Lower lobe of right lung (tissue), 2 donors: ENCODE data around the gene LILRB3. TPM values are rescaled to one million over a fixed set of nuclear protein-coding genes. Genes with fewer than 3 reads are reported as not detected.
A peak's percentile ranks its signal among the peaks of the same experiment; 100 is the strongest.
"Not testable (repeated sequence)": the region's sequence is repeated elsewhere in the genome, so short reads cannot be mapped to it uniquely, and the experiment has no call there.

Experiments
- ATAC-seq, 2 donors: fragments of 200-7000 bp; cut with Tn5 transposase; one replicate each; pipeline ENCODE4 v1.9.1; 2020 to 2022; ENCODE audit warnings: mild to moderate bottlenecking in 2 of 2, moderate library complexity in 2 of 2
- DNase-seq: peaks from one replicate; pipeline ENCODE4 v3.0.0-alpha.2; 2020
- H3K27ac ChIP-seq: fragments of 200-600 bp; one replicate; pipeline ENCODE4 v1.8.0; 2022
- H3K27me3 ChIP-seq: fragments of 200-600 bp; one replicate; pipeline ENCODE4 v1.8.0; 2022; ENCODE audit warnings: low read depth
- H3K36me3 ChIP-seq: fragments of 200-600 bp; one replicate; pipeline ENCODE4 v1.8.0; 2022; ENCODE audit warnings: mild to moderate bottlenecking
- H3K4me1 ChIP-seq: fragments of 200-600 bp; one replicate; pipeline ENCODE4 v1.8.0; 2022
- H3K4me3 ChIP-seq: fragments of 200-600 bp; one replicate; pipeline ENCODE4 v1.8.0; 2022; ENCODE audit warnings: mild to moderate bottlenecking
- H3K9me3 ChIP-seq: fragments of 200-600 bp; one replicate; pipeline ENCODE4 v1.8.0; 2022
- CTCF ChIP-seq: fragments of 200-600 bp; IDR thresholded peaks from one replicate; pipeline ENCODE4 v1.8.0; 2022; ENCODE audit warnings: antibody characterized with exemption, mild to moderate bottlenecking
- intact Hi-C: fragments of 100-400 bp; cut with DNase I; formaldehyde crosslinking; loops from one replicate; pipeline ENCODE4 v1.11.0; 2022
- total RNA-seq: library from RNA; stranded (reverse); fragmentation: NEBNext Ultra II Directional; extraction: Animal tissue kit (Norgen Biotek cat#: 25700); gene quantifications from one replicate; pipeline ENCODE4 v1.2.1, GENCODE V29; 2021
- donor health status: DM: no; HTN: yes; CAD: no; lungs with severe emphysema.

LILRB3 gene
- total RNA-seq, 1 donor from 2014 or later = 85.6 TPM

- Histone ChIP-seq H3K4me3 (peak overlapping the region; percentile 69), H3K36me3 (peaks cover 50% of the 10 kb centered on the region), H3K4me1 (peaks cover 57% of the 10 kb centered on the region), H3K27ac (peak overlapping the region; percentile 89), H3K27me3 (no peaks in the 10 kb centered on the region), H3K9me3 (no peaks in the 10 kb centered on the region)
- DNase-seq = no peak
- intact Hi-C loops = no loop called here
- TF ChIP-seq CTCF = no peak
- ATAC-seq = peak; percentile 1 to 2
Measured at GRCh38 chr19:54201172-54201701, 21.6 kb downstream of the LILRB3 start.

- peaks cover 43% of the 10 kb centered on the region for H3K36me3 ChIP-seq
- intact Hi-C loops = no loop called here
- no peak for TF ChIP-seq CTCF
- DNase-seq = no peak
- no peaks in the 10 kb centered on the region for H3K9me3 ChIP-seq
- peaks cover 39% of the 10 kb centered on the region for H3K4me1 ChIP-seq
- no peaks in the 10 kb centered on the region for H3K27me3 ChIP-seq
- ATAC-seq = no peak
- H3K4me3 ChIP-seq = no peak overlapping the region
- no peak overlapping the region for H3K27ac ChIP-seq
Measured at GRCh38 chr19:54199401-54199800, 23.4 kb downstream of the LILRB3 start.

GRCh38 chr19:54197121-54197520 is 25.7 kb downstream of the LILRB3 start:
- Histone ChIP-seq H3K9me3 (no peaks in the 10 kb centered on the region), H3K36me3 (peaks cover 43% of the 10 kb centered on the region), H3K27me3 (no peaks in the 10 kb centered on the region), H3K27ac (no peak overlapping the region), H3K4me3 (no peak overlapping the region), H3K4me1 (peaks cover 20% of the 10 kb centered on the region)
- intact Hi-C loops = no loop called here
- TF ChIP-seq CTCF = no peak
- DNase-seq = no peak
- ATAC-seq = no peak

GRCh38 chr19:54196536-54196935 is 26.3 kb downstream of the LILRB3 start:
- TF ChIP-seq CTCF = no peak
- Histone ChIP-seq H3K27me3 (no peaks in the 10 kb centered on the region), H3K27ac (no peak overlapping the region), H3K4me1 (peaks cover 20% of the 10 kb centered on the region), H3K9me3 (no peaks in the 10 kb centered on the region), H3K36me3 (peaks cover 39% of the 10 kb centered on the region), H3K4me3 (no peak overlapping the region)
- DNase-seq = no peak
- no peak for ATAC-seq
- intact Hi-C loops = no loop called here

- DNase-seq, ATAC-seq, H3K9me3 ChIP-seq, H3K27me3 ChIP-seq, H3K4me3 ChIP-seq, intact Hi-C loops, H3K27ac ChIP-seq: not testable (repeated sequence)
- Histone ChIP-seq H3K4me1 (peaks cover 11% of the 10 kb centered on the region), H3K36me3 (peaks cover 36% of the 10 kb centered on the region)
Measured at GRCh38 chr19:54194463-54194862, 28.3 kb downstream of the LILRB3 start.

GRCh38 chr19:54193011-54193410 is 29.8 kb downstream of the LILRB3 start:
- intact Hi-C loops = no loop called here
- no peak for TF ChIP-seq CTCF
- no peak overlapping the region for H3K4me3 ChIP-seq
- no peak for DNase-seq
- ATAC-seq = no peak
- no peaks in the 10 kb centered on the region for H3K27me3 ChIP-seq
- peaks cover 36% of the 10 kb centered on the region for H3K36me3 ChIP-seq
- H3K9me3 ChIP-seq = no peaks in the 10 kb centered on the region
- peaks cover 19% of the 10 kb centered on the region for H3K4me1 ChIP-seq
- H3K27ac ChIP-seq = no peak overlapping the region
